Left lung (tissue), 10 donors: ENCODE results near the gene AMPD3. TPM values are rescaled to one million over a fixed set of nuclear protein-coding genes. Genes with fewer than 3 reads are reported as not detected.

Source experiments
- ATAC-seq: fragments of 200-7000 bp; cut with Tn5 transposase; one replicate; pipeline ENCODE4 v1.9.1; 2020; ENCODE audit warnings: moderate library complexity
- DNase-seq, 4 donors: peaks; one replicate each; pipeline ENCODE4 v3.0.0-alpha.2; 2013 to 2020
- H3K27ac ChIP-seq, 2 donors: fragments of 200-600 bp; sonication (generic) in 1 of 2; one replicate each; pipeline versions ENCODE4 v1.5.0 to v1.8.0; 2020 to 2021
- H3K27me3 ChIP-seq, 2 donors: fragments of 200-600 bp; sonication (generic) in 1 of 2; one replicate each; pipeline versions ENCODE4 v1.5.0 to v1.8.0; 2020 to 2021
- H3K36me3 ChIP-seq, 2 donors: fragments of 200-600 bp; sonication (generic) in 1 of 2; one replicate each; pipeline versions ENCODE4 v1.5.0 to v1.8.0; 2020 to 2021
- H3K4me1 ChIP-seq, 2 donors: fragments of 200-600 bp; one replicate each; pipeline ENCODE4 v1.8.0; 2021
- H3K4me3 ChIP-seq, 2 donors: fragments of 200-600 bp; sonication (generic) in 1 of 2; one replicate each; pipeline versions ENCODE4 v1.5.0 to v1.8.0; 2020 to 2021; ENCODE audit warnings: mild to moderate bottlenecking in 1 of 2
- H3K9me3 ChIP-seq, 2 donors: fragments of 200-600 bp; sonication (generic) in 1 of 2; one replicate each; pipeline versions ENCODE4 v1.5.0 to v1.8.0; 2020 to 2021
- CTCF ChIP-seq, 2 donors: fragments of 200-600 bp; sonication (generic) in 1 of 2; IDR thresholded peaks; one replicate each; pipeline versions ENCODE4 v1.5.0 to v1.8.0; 2021; ENCODE audit warnings: antibody characterized with exemption in 2 of 2
- intact Hi-C, 2 donors: fragments of 100-400 bp; cut with DNase I; formaldehyde crosslinking; loops; one replicate each; pipeline versions ENCODE4 v1.11.2 to v1.14.2; 2022
- polyA plus RNA-seq, 6 donors: library from polyadenylated mRNA; unstranded; fragments of 120-200 nt; gene quantifications; one replicate each; pipeline ENCODE4 v1.2.1, GENCODE V29; 2013; ENCODE audit not compliant: insufficient read length in 6 of 6
- total RNA-seq, 2 donors: library from RNA; stranded (reverse); fragmentation: NEBNext Ultra II Directional; extraction: Animal tissue kit (Norgen Biotek cat#: 25700); gene quantifications; one replicate each; pipeline ENCODE4 v1.2.1, GENCODE V29; 2021
- donor health status: DM: no; HTN: yes; CAD: no.
- donor health status: DM: no; HTN: no; CAD: no.

Gene AMPD3
- total and polyA plus RNA-seq, 8 donors, result 6.6 to 28.8 (median 8.1) TPM

- Histone ChIP-seq H3K27me3 (no peaks in the 10 kb centered on the region), H3K36me3 (no peaks in the 10 kb centered on the region), H3K9me3 (no peaks in the 10 kb centered on the region), H3K4me3 (no peak overlapping the region), H3K27ac (no peak overlapping the region), H3K4me1 (peaks cover 0 to 35% of the 10 kb centered on the region in 2 donors)
- no peak for TF ChIP-seq CTCF (IDR thresholded peaks at IDR 0.05)
- DNase-seq, result no peak
- no peak for ATAC-seq
- intact Hi-C loops, result no loop called here
Observed at GRCh38 chr11:10542776-10543175, 87.7 kb downstream of the AMPD3 start.

GRCh38 chr11:10543782-10544181, 88.7 kb downstream of the AMPD3 start:
- no peaks in the 10 kb centered on the region for H3K36me3 ChIP-seq
- no peaks in the 10 kb centered on the region for H3K9me3 ChIP-seq
- no peak for TF ChIP-seq CTCF (IDR thresholded peaks at IDR 0.05)
- ATAC-seq (no peak), DNase-seq (peak in 1 of 4 donors; percentile 71)
- H3K27me3 ChIP-seq, result no peaks in the 10 kb centered on the region
- no peak overlapping the region for H3K27ac ChIP-seq
- intact Hi-C loops, result no loop called here
- no peak overlapping the region for H3K4me3 ChIP-seq
- peaks cover 0 to 25% of the 10 kb centered on the region in 2 donors for H3K4me1 ChIP-seq

- peaks cover 0 to 15% of the 10 kb centered on the region in 2 donors for H3K4me1 ChIP-seq
- no peak overlapping the region for H3K4me3 ChIP-seq
- ATAC-seq (no peak), DNase-seq (peak in 1 of 4 donors; percentile 49)
- no peaks in the 10 kb centered on the region for H3K36me3 ChIP-seq
- H3K27me3 ChIP-seq, result no peaks in the 10 kb centered on the region
- TF ChIP-seq CTCF (IDR thresholded peaks at IDR 0.05), result no peak
- H3K9me3 ChIP-seq, result no peaks in the 10 kb centered on the region
- intact Hi-C loops, result no loop called here
- peak overlapping the region in 1 of 2 donors; percentile 13 for H3K27ac ChIP-seq
Observed at GRCh38 chr11:10544491-10545465, 89.7 kb downstream of the AMPD3 start.

GRCh38 chr11:10550503-10551289, 95.6 kb downstream of the AMPD3 start:
- H3K4me3 ChIP-seq, result no peak overlapping the region
- intact Hi-C loops, result no loop called here

More at GRCh38 chr11:10550503-10551289, 95.6 kb downstream of the AMPD3 start:
- ATAC-seq, result no peak
- DNase-seq, result no peak
- Histone ChIP-seq H3K4me1 (no peaks in the 10 kb centered on the region), H3K9me3 (peaks cover 0 to 5% of the 10 kb centered on the region in 2 donors), H3K36me3 (no peaks in the 10 kb centered on the region), H3K27me3 (no peaks in the 10 kb centered on the region), H3K27ac (no peak overlapping the region)
- TF ChIP-seq CTCF (IDR thresholded peaks at IDR 0.05), result no peak
